ENCODE data around the gene SDC1.
A peak's percentile ranks its signal among the peaks of the same experiment; 100 is the strongest.

The SDC1 gene

DNA sequence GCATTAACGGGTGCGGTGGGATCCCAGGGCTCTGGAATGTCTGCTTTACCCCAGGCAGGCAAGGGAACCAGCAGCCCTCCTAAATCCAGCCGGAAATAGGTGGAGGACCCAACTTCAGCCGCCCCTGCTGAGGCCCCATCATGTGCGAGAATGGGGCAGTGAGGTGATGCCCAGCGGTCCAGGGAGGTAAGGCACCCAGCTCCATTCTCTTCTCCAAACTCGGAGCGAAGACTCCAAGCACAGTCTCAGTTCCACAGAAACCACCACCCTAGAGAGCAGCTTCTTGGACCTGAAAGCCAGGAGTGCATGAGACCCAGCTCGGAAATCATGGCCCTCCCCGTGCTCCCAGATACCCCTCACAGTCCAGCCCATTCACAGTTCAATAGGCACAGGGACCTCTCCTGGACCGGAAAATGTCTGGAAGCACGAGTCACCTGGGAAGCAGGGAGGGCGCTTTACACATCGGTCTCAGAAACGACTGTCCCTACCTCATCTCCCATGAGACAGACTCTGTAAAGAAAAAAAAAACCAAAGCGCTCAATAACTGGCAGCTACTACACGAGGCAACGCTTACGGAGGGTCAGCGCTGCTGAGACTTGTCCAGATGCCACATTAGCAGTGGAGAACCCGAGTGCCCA, 2.0 kb downstream of the SDC1 start:
- H3K36me3 Mint-ChIP-seq = no peaks in the 10 kb centered on the region
- CTCF ChIA-PET = interaction anchor here (0.7 kb wide), 1 partner anchor 130 kb away, joined by 3 read pairs; no protein-coding TSS in a partner anchor
- no peak for DNase-seq
- H3K4me1 Mint-ChIP-seq = peaks cover 10% of the 10 kb centered on the region
- no peak overlapping the region for H3K27ac Mint-ChIP-seq
- H3K9me3 Mint-ChIP-seq = no peaks in the 10 kb centered on the region
- peak overlapping the region; percentile 36 for H3K4me3 Mint-ChIP-seq
- peaks cover 75% of the 10 kb centered on the region for H3K27me3 Mint-ChIP-seq

DNA sequence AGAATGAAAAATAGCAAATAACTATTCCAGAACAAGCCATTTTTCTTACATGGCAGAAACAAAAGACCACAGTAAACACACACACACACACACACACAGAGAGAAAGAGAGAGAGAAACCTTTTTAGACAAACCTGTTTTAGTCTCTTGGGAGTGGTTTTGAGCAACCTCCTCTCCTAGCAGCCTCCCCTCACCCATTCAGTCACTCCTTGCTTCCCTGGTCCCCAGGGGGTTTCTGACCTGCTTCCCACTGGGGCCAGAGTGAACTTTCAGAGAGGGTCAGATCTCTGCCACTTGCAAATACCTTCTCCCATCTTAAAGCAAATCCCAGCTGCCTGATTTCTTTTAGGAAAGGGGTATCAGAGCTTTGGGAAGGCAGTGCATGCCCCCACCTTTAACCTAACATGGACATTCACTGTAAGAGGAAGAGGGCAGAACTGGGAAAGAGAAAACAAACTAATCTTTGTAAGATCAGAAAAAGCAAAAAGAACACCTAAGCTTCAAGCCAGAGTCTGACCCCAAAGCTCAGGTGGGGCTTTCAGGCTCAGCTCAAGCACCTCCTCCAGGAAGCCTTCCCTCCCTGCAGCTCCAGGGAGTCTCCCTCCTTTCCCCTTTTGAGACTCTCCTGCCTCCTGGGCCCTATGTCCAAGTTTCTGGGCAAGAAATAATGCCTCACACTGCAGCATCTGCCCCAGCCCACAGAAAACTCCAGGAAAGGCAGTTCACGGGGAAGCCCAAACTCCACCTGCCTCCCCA, 2.7 kb downstream of the SDC1 start:
- DNase-seq = no peak
- Mint-ChIP-seq H3K4me1 (peaks cover 10% of the 10 kb centered on the region), H3K27ac (no peak overlapping the region), H3K4me3 (peak overlapping the region; percentile 36), H3K27me3 (peaks cover 71% of the 10 kb centered on the region), H3K36me3 (no peaks in the 10 kb centered on the region), H3K9me3 (no peaks in the 10 kb centered on the region)
- CTCF ChIA-PET = interaction anchor here (0.7 kb wide), 1 partner anchor 131 kb away, joined by 3 read pairs; no protein-coding TSS in a partner anchor

GRCh38 chr2:20221555-20221973, 3.4 kb downstream of the SDC1 start:
- DNase-seq = no peak
- peaks cover 70% of the 10 kb centered on the region for H3K27me3 Mint-ChIP-seq
- no peaks in the 10 kb centered on the region for H3K9me3 Mint-ChIP-seq
- CTCF ChIA-PET = interaction anchor here (1.1 kb wide), 1 partner anchor 17 kb away, joined by 3 read pairs; no protein-coding TSS in a partner anchor
- H3K27ac Mint-ChIP-seq = no peak overlapping the region
- no peaks in the 10 kb centered on the region for H3K36me3 Mint-ChIP-seq
- H3K4me1 Mint-ChIP-seq = peaks cover 10% of the 10 kb centered on the region
- H3K4me3 Mint-ChIP-seq = no peak overlapping the region

DNA sequence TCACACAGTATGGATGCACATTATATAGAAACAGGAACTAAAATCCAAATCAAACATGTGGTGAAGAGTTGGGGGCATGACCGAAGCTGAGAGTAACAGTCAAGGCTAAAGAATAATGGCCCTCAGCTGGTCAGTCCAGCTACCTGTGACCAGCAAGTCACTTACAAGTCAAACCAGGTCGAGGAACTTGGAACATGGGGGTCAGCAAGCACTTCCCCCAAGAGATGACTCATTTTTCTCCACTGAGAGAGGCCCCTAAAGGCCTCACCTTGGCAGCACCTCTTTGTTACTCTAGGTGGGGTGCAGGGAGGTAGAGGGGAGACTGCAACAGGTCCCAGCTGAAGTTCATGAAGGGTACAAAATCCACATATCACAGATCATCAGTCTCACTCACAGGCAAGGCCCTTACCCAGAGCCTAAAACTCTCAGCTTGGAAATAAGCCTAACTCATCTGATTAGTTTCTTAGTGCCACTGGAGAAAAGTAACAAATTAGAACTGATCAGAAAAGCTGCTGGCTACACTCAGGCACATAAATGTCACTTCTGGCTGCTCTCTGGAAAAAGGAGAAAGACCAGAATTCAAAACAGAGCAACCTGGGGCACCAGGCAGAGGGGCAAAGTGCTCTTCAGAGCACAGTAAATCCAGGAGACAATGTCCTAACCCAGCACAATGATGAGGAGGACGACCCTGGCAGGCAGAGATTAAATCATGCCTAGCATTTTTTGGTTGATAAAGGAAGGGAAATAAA, 4.0 kb downstream of the SDC1 start:
- CTCF ChIA-PET = interaction anchor here (1.1 kb wide), 1 partner anchor 16 kb away, joined by 3 read pairs; no protein-coding TSS in a partner anchor

GRCh38 chr2:20219763-20220380, 5.1 kb downstream of the SDC1 start:
- no peaks in the 10 kb centered on the region for H3K9me3 Mint-ChIP-seq
- H3K4me1 Mint-ChIP-seq = peaks cover 2% of the 10 kb centered on the region
- no peaks in the 10 kb centered on the region for H3K36me3 Mint-ChIP-seq
- H3K27me3 Mint-ChIP-seq = peaks cover 67% of the 10 kb centered on the region
- H3K4me3 Mint-ChIP-seq = no peak overlapping the region
- H3K27ac Mint-ChIP-seq = no peak overlapping the region
- CTCF ChIA-PET = no interaction called here
- DNase-seq = no peak

More for the DNA sequence above, 4.0 kb downstream of the SDC1 start:
- Mint-ChIP-seq H3K27me3 (peaks cover 70% of the 10 kb centered on the region), H3K27ac (no peak overlapping the region), H3K36me3 (no peaks in the 10 kb centered on the region), H3K4me1 (peaks cover 8% of the 10 kb centered on the region), H3K4me3 (no peak overlapping the region), H3K9me3 (no peaks in the 10 kb centered on the region)
- no peak for DNase-seq

DNA sequence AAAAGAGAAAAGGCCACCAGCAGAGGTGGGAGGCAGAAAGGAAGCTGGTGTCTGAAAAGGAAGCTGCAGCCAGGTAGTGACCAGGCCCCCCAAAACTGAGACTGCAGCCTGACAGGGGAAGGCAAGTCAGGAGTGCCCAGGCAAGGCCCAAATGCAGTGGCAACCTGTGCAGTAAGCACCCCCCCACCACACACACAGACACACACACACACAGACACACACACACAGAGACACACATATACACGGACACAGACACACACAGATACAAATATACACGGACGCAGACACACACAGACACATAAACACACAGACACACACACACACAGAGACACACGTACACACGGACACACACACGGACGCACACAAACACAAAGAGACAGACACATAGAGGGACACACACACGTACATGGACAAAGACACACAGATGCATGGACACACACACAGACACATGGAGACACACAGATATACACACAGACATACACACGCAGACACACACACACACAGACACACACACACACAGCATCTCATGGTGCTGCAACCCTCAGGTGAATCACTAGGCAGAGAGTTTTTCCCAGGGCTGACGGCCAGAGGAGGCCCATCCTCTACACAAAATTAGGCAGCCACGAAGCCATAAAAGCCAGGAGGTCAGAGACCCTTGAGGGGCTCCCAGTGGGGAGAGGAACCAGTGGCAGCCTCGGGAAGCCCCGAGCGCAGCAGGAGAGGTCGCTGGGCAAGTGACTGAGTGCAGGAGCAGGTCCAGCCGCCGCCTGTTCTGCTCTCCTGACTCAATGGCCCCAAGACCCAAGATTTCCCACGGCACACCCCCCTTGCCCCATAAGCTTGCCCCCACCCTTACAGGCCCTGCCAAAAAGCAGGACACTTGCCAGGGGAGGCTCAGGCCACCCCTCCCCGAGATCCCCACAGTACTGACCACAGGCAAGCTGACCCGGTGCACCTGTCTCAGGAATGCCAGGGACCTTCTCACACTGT, 6.3 kb downstream of the SDC1 start:
- peaks cover 64% of the 10 kb centered on the region for H3K27me3 Mint-ChIP-seq
- CTCF ChIA-PET = no interaction called here

DNA sequence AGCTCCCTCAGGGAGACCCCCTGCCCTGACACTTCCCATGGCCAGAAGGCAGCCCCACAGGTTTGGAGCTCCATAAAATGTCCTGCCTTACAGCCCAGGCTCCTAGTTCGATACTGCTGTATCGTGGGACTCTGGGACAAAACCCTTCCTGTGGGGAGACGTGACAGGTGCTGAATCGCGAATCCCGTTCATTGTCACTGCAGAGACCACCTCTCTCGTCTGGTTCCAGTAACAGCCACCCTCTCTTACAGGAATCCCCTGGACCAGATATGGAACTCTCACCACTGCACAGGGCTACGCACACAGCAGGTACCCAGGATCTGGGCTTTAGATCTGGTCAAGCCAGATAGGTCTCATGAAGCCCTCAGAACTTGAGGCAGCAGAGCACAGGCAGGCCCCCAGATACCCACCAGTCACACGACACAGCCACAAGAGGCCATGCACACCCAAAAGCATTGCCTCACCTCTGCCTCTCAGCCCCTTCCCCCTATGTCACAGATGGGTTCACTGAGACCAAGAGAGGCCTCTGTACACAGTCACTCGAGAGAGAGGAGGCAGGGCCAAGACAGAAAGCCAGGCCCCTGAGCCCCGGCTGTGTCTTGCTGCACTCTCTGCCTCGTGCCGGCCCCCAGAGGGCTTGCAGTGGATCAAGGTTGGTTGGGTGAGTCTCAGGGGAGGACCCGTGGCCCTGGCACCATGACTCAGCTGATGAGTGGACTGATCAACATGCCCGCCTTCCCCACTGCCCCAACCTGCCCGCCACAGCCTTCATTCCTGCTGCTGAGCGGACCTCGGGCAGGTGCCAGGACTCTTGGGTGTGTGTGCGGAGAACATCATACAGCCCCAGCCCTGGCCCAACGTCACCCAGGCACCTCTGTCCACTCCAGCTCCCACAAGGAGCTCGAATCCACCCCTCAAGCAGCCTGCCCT, 7.6 kb downstream of the SDC1 start:
- no peaks in the 10 kb centered on the region for H3K4me1 Mint-ChIP-seq
- H3K9me3 Mint-ChIP-seq = no peaks in the 10 kb centered on the region
- H3K36me3 Mint-ChIP-seq = no peaks in the 10 kb centered on the region
- no peak overlapping the region for H3K4me3 Mint-ChIP-seq
- peaks cover 55% of the 10 kb centered on the region for H3K27me3 Mint-ChIP-seq
- CTCF ChIA-PET = interaction anchor here (1.2 kb wide), 1 partner anchor 8 kb away, joined by 7 read pairs; no protein-coding TSS in a partner anchor
- no peak overlapping the region for H3K27ac Mint-ChIP-seq
- no peak for DNase-seq

More for the DNA sequence above, 6.3 kb downstream of the SDC1 start:
- Mint-ChIP-seq H3K4me1 (peaks cover 2% of the 10 kb centered on the region), H3K36me3 (no peaks in the 10 kb centered on the region), H3K4me3 (no peak overlapping the region), H3K9me3 (no peaks in the 10 kb centered on the region), H3K27ac (no peak overlapping the region)
- DNase-seq = no peak

- Mint-ChIP-seq H3K4me3 (no peak overlapping the region), H3K27me3 (peaks cover 48% of the 10 kb centered on the region), H3K27ac (no peak overlapping the region), H3K4me1 (no peaks in the 10 kb centered on the region), H3K9me3 (no peaks in the 10 kb centered on the region), H3K36me3 (no peaks in the 10 kb centered on the region)
- no peak for DNase-seq
- CTCF ChIA-PET = interaction anchor here (1.2 kb wide), 1 partner anchor 9 kb away, joined by 7 read pairs; no protein-coding TSS in a partner anchor
Measured at GRCh38 chr2:20216130-20217025, 8.6 kb downstream of the SDC1 start.

DNA sequence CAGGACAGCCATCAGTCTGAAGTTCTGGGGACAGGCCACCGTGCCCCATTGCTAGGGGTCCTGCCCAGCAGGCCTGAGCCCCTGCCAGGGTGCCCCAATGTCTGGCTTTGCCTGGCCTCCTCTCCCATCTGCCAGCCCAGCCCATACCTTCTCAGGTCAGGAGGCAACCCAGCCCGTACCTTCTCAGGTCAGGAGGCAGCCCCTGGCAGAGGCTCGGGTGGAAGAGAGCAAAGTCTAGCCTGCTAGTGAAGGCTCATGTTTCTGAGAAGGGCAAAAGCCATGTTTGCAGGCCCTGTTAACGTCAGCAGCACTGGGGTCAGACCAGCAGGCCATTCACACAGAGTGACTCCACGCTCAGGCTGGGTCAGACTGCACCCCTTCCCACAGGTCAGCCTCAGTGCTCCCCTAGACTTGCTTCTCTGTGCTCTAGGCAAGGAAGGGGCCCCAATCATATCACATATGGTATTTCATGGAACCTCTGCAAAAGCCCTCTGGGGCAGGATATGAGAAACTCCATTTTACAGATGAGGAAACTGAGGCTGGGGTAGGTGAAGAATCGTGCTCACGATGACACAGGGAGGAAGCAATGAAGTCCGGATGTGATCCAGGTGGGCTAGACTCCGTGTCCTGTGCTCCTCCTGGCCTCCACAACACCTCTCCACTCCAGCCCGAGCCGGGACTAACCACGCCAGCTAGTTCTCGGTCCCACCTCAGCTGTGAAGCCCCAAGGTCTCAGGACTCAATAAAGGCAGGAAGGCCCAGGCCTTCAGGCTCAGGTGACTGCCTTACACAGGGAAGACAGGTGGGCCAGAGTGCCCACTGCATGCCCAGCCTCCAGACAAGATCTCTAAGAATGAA, 9.5 kb downstream of the SDC1 start:
- Mint-ChIP-seq H3K36me3 (no peaks in the 10 kb centered on the region), H3K27me3 (peaks cover 47% of the 10 kb centered on the region), H3K27ac (no peak overlapping the region), H3K9me3 (no peaks in the 10 kb centered on the region), H3K4me1 (no peaks in the 10 kb centered on the region), H3K4me3 (no peak overlapping the region)
- CTCF ChIA-PET = interaction anchor here (2.5 kb wide), 1 partner anchor 10 kb away, joined by 9 read pairs; no protein-coding TSS in a partner anchor
- no peak for DNase-seq

GRCh38 chr2:20214566-20215182, 10.3 kb downstream of the SDC1 start:
- no peaks in the 10 kb centered on the region for H3K4me1 Mint-ChIP-seq
- CTCF ChIA-PET = interaction anchor here (0.5 to 2.5 kb wide), 2 partner anchors 11 to 194 kb away, joined by 3 to 9 read pairs; no protein-coding TSS in a partner anchor

More at GRCh38 chr2:20214566-20215182, 10.3 kb downstream of the SDC1 start:
- no peak overlapping the region for H3K27ac Mint-ChIP-seq
- H3K4me3 Mint-ChIP-seq = no peak overlapping the region
- peaks cover 43% of the 10 kb centered on the region for H3K27me3 Mint-ChIP-seq
- no peak for DNase-seq
- no peaks in the 10 kb centered on the region for H3K9me3 Mint-ChIP-seq
- H3K36me3 Mint-ChIP-seq = no peaks in the 10 kb centered on the region
